PC-3 (cell line): Measurements from ENCODE around the gene SLC31A1. TPM values are rescaled to one million over a fixed set of nuclear protein-coding genes. Genes with fewer than 3 reads are reported as not detected.
"Not testable (repeated sequence)": the region's sequence is repeated elsewhere in the genome, so short reads cannot be mapped to it uniquely, and the experiment has no call there.

Source experiments
- ATAC-seq: fragments of 200-7000 bp; cut with Tn5 transposase; 2 replicates; pipeline ENCODE4 v1.9.1; 2020; ENCODE audit warnings: mild to moderate bottlenecking, moderate library complexity
- BruUV-seq: library from RNA; stranded (reverse); fragments of 400-500 nt; replicated peaks from 2 replicates; lab custom pipeline; 2021; lab: Mats Ljungman, UMichigan
- CTCF ChIA-PET: fragments of 300-600 bp; sonication (Branson Sonifier 250); formaldehyde crosslinking; loops from one replicate; lab custom pipeline; 2022; ENCODE audit warnings: antibody characterized with exemption; lab: Charles Lee
- POLR2A ChIA-PET: fragments of 300-600 bp; sonication (Branson Sonifier 250); formaldehyde crosslinking; loops from one replicate; lab custom pipeline; 2022; ENCODE audit warnings: antibody characterized with exemption; ENCODE audit not compliant: unreplicated experiment; lab: Charles Lee
- DNase-seq: peaks from one replicate; pipeline ENCODE4 v3.0.0-alpha.2; 2015
- H2AFZ ChIP-seq: fragments of 300-600 bp; sonication (generic); 2 replicates; pipeline ENCODE4 v1.6.0; 2016; ENCODE audit warnings: antibody characterized with exemption, low read length
- H3F3A ChIP-seq: fragments of 300-600 bp; sonication (generic); one replicate; pipeline ENCODE4 v1.6.0; 2017; ENCODE audit warnings: antibody characterized with exemption, low read length, control low read depth, mild to moderate bottlenecking; ENCODE audit not compliant: unreplicated experiment
- H3K27ac ChIP-seq: fragments of 300-600 bp; sonication (generic); 2 replicates; pipeline ENCODE4 v1.5.1; 2016; ENCODE audit warnings: mild to moderate bottlenecking, low read length
- H3K27me3 ChIP-seq: fragments of 300-600 bp; sonication (generic); 2 replicates; pipeline ENCODE4 v1.6.1; 2016; ENCODE audit warnings: low read length, mixed read lengths
- H3K36me3 ChIP-seq: fragments of 300-600 bp; sonication (generic); 2 replicates; pipeline ENCODE4 v1.6.1; 2016; ENCODE audit warnings: low read depth, mixed run types, low read length, mixed read lengths
- H3K4me1 ChIP-seq: fragments of 300-600 bp; sonication (generic); 2 replicates; pipeline ENCODE4 v1.5.1; 2016; ENCODE audit warnings: low read length; ENCODE audit not compliant: insufficient read depth
- H3K4me2 ChIP-seq: fragments of 300-600 bp; sonication (generic); 2 replicates; pipeline ENCODE4 v1.6.0; 2016; ENCODE audit warnings: low read length
- H3K4me3 ChIP-seq: fragments of 300-600 bp; sonication (generic); 2 replicates; pipeline ENCODE4 v1.5.1; 2016; ENCODE audit warnings: mild to moderate bottlenecking, low read length, mixed read lengths
- H3K79me2 ChIP-seq: fragments of 300-600 bp; sonication (generic); 2 replicates; pipeline ENCODE4 v1.6.1; 2017; ENCODE audit warnings: low read length, mixed read lengths
- H3K9ac ChIP-seq: fragments of 300-600 bp; sonication (generic); 2 replicates; pipeline ENCODE4 v1.6.0; 2016; ENCODE audit warnings: mild to moderate bottlenecking, low read length
- H3K9me2 ChIP-seq: fragments of 300-600 bp; sonication (generic); replicated peaks from 2 replicates; pipeline ENCODE4 v1.6.1; 2016; ENCODE audit warnings: mixed run types, low read length, mixed read lengths
- H3K9me3 ChIP-seq: fragments of 300-600 bp; sonication (generic); 2 replicates; pipeline ENCODE4 v1.6.1; 2016; ENCODE audit warnings: low read length, mixed read lengths
- H4K20me1 ChIP-seq: fragments of 300-600 bp; sonication (generic); 2 replicates; pipeline ENCODE4 v1.6.1; 2016; ENCODE audit warnings: low read length, mixed read lengths
- CTCF ChIP-seq: fragments of 300-600 bp; sonication (generic); conservative IDR thresholded peaks from 2 replicates; pipeline ENCODE4 v1.5.1; 2017; ENCODE audit warnings: antibody characterized with exemption, low read depth, mild to moderate bottlenecking, low read length
- EZH2 ChIP-seq: fragments of 300-600 bp; sonication (generic); IDR thresholded peaks from one replicate; pipeline ENCODE4 v1.6.1; 2017; ENCODE audit warnings: antibody characterized with exemption, mild to moderate bottlenecking, low read length; ENCODE audit not compliant: unreplicated experiment
- EZH2phosphoT487 ChIP-seq: fragments of 300-600 bp; sonication (generic); IDR thresholded peaks from 2 replicates; pipeline ENCODE4 v1.6.1; 2018; ENCODE audit warnings: mild to moderate bottlenecking, antibody characterized with exemption, low read length, borderline replicate concordance
- intact Hi-C: fragments of 100-400 bp; cut with micrococcal nuclease; formaldehyde crosslinking; loops from 2 replicates; pipeline ENCODE4 v1.9.0; 2023
- total RNA-seq: library from RNA; depleted of rRNA; stranded (reverse); fragments of >200 nt; gene quantifications from 2 replicates; pipeline ENCODE4 v1.2.3, GENCODE V29; 2014

SLC31A1 gene
- total RNA-seq, 1 experiment from 2014 or later: 9.7 TPM

DNA sequence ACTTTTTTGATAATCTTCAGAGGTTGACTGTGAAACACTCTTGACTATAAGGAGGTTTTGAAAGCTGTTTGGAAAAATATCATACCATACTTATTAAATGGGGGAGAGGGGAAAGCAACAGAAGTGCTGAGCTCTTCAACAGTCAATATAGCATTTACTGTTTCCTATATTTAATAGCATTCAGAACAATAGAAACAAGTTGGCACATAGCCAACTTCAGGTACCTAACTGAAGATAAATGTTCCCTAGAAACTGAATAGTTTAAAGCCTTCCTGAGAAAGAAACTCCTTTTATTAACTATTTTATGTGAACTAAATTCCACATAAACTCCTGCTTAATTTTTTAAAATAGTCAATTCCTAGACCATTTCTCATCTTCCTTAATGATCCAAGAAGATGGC lies 26.3 kb downstream of the SLC31A1 start:
- H3K27me3 ChIP-seq: no peaks in the 10 kb centered on the region
- ChIA-PET CTCF (no interaction called here), POLR2A (no interaction called here)
- no peaks in the 10 kb centered on the region for H4K20me1 ChIP-seq
- H3F3A ChIP-seq: no peaks in the 10 kb centered on the region
- no peaks in the 10 kb centered on the region for H3K36me3 ChIP-seq
- no peak for ATAC-seq
- no peak overlapping the region for H2AFZ ChIP-seq
- H3K4me3 ChIP-seq: no peak overlapping the region
- no peak overlapping the region for H3K9ac ChIP-seq
- no peaks in the 10 kb centered on the region for H3K4me1 ChIP-seq
- TF ChIP-seq CTCF: no peak
- TF ChIP-seq EZH2: no peak
- TF ChIP-seq EZH2phosphoT487: no peak
- H3K79me2 ChIP-seq: no peaks in the 10 kb centered on the region
- no peaks in the 10 kb centered on the region for H3K9me3 ChIP-seq
- no peak overlapping the region for H3K27ac ChIP-seq
- H3K4me2 ChIP-seq: no peak overlapping the region
- intact Hi-C loops: no loop called here
- BruUV-seq: no TSS peak
- no peaks in the 10 kb centered on the region for H3K9me2 ChIP-seq
- no peak for DNase-seq

DNA sequence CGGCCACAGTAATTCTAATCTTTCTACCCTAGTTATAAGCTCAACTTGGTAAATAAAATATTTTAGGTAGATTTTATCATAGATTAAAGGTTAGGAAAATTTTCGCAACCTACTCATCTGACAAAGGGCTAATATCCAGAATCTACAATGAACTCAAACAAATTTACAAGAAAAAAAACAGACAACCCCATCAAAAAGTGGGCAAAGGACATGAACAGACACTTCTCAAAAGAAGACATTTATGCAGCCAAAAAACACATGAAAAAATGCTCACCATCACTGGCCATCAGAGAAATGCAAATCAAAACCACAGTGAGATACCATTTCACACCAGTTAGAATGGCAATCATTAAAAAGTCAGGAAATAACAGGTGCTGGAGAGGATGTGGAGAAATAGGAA lies 28.3 kb downstream of the SLC31A1 start:
- H3K4me2 ChIP-seq, H4K20me1 ChIP-seq, ATAC-seq, H3K4me3 ChIP-seq, H3F3A ChIP-seq, DNase-seq, H3K79me2 ChIP-seq, BruUV-seq, H3K9me3 ChIP-seq, H3K36me3 ChIP-seq, H3K27me3 ChIP-seq, H2AFZ ChIP-seq, H3K27ac ChIP-seq, H3K9me2 ChIP-seq, H3K9ac ChIP-seq, H3K4me1 ChIP-seq, intact Hi-C loops: not testable (repeated sequence)
- ChIA-PET POLR2A (interaction anchor here (0.5 kb wide), 1 partner anchor 76 kb away, joined by 3 read pairs; no protein-coding TSS in a partner anchor), CTCF (interaction anchor here (0.5 kb wide), 1 partner anchor 12 kb away, joined by 3 read pairs; no protein-coding TSS in a partner anchor)

DNA sequence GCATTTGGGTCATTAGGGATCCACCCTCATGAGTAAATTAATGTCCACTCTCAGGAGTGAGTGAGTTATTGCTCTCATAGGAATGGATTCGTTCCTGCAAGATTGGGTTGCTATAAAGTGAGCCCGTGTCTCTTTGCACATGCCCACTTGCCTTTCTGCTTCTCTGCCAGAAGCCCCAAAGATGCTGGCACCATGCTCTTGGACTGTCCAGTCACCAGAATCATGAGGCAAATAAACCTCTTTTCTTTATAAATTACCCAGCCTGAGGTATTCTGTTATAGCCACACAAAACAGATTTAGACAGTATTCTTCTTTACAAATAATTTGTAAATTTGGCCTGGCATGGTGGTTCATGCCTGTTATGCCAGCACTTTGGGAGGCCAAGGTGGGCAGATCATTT lies 29.5 kb downstream of the SLC31A1 start:
- Histone ChIP-seq H3F3A (no peaks in the 10 kb centered on the region), H3K9ac (no peak overlapping the region), H3K4me1 (no peaks in the 10 kb centered on the region), H4K20me1 (no peaks in the 10 kb centered on the region), H3K36me3 (no peaks in the 10 kb centered on the region), H3K4me2 (no peak overlapping the region), H3K79me2 (no peaks in the 10 kb centered on the region), H3K27ac (no peak overlapping the region), H3K9me2 (no peaks in the 10 kb centered on the region), H2AFZ (no peak overlapping the region), H3K9me3 (no peaks in the 10 kb centered on the region), H3K4me3 (no peak overlapping the region), H3K27me3 (no peaks in the 10 kb centered on the region)
- no peak for ATAC-seq
- intact Hi-C loops: no loop called here
- TF ChIP-seq CTCF (no peak), EZH2 (no peak), EZH2phosphoT487 (no peak)
- no peak for DNase-seq
- CTCF ChIA-PET: no interaction called here
- POLR2A ChIA-PET: no interaction called here
- BruUV-seq: no TSS peak
